ENCODE measurements around the gene CDIP1.

The CDIP1 gene

DNA sequence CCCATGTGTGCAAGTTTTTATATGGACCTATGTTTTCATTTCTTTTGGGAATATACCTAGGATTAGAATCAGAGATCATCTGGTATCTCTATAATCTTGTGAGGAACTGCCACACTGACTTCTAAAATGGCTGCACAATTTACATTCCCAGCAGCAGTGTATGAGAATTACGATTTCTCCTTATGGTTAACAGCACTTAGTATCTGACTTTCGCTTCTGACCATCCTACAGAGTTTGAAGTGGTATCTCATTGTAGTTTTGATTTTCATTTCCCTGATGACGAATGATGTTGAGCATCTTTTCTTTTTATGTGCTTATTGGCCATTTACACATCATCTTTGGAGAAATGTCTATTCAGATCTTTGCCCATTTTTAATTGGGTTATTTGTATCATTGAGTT, 27.6 kb upstream of the CDIP1 start:
- Mint-ChIP-seq H3K9me3 (no peaks in the 10 kb centered on the region), H3K27me3 (ENCODE audit: low read depth, poor library complexity) (peaks cover 10% of the 10 kb centered on the region), H3K4me1 (peaks cover 12% of the 10 kb centered on the region), H3K36me3 (ENCODE audit: low read depth) (no peaks in the 10 kb centered on the region), H3K27ac (no peak overlapping the region), H3K4me3 (no peak overlapping the region)
- DNase-seq: no peak
- TF ChIP-seq, protein P1, sequence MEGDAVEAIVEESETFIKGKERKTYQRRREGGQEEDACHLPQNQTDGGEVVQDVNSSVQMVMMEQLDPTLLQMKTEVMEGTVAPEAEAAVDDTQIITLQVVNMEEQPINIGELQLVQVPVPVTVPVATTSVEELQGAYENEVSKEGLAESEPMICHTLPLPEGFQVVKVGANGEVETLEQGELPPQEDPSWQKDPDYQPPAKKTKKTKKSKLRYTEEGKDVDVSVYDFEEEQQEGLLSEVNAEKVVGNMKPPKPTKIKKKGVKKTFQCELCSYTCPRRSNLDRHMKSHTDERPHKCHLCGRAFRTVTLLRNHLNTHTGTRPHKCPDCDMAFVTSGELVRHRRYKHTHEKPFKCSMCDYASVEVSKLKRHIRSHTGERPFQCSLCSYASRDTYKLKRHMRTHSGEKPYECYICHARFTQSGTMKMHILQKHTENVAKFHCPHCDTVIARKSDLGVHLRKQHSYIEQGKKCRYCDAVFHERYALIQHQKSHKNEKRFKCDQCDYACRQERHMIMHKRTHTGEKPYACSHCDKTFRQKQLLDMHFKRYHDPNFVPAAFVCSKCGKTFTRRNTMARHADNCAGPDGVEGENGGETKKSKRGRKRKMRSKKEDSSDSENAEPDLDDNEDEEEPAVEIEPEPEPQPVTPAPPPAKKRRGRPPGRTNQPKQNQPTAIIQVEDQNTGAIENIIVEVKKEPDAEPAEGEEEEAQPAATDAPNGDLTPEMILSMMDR (IDR thresholded peaks at IDR 0.05): no peak

DNA sequence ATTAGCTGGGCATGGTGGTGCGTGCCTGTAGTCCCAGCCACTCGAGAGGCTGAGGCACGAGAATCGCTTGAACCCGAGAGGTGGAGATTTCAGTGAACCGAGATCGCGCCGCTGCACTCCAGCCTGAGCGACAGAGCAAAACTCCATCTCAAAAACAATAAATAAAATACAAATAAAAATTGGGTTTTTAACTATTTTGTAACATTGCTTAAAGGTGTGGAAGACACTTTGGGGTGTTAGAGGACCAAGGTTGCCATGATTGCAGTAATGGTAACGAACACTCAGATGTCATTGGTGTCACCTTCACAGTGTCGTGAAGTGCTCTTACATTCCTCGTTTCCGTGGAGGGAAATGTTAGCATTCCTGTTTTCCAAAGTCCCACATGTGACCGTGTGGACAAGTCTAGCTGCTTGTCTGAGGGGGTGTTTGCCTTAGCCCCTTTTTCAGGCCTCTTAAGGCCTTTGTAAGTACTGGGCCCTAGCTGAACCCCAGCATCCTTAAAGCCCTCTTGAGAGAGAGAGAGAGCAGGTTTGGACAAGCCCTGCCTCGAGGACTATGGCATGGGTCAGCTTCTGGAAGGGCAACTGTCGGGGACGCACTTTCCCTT, 26.2 kb upstream of the CDIP1 start:
- Mint-ChIP-seq H3K4me3 (no peak overlapping the region), H3K9me3 (no peaks in the 10 kb centered on the region), H3K27me3 (ENCODE audit: low read depth, poor library complexity) (peaks cover 6% of the 10 kb centered on the region), H3K27ac (no peak overlapping the region), H3K36me3 (ENCODE audit: low read depth) (no peaks in the 10 kb centered on the region), H3K4me1 (peaks cover 12% of the 10 kb centered on the region)
- TF ChIP-seq, protein P1 (IDR thresholded peaks at IDR 0.05): no peak
- no peak for DNase-seq

DNA sequence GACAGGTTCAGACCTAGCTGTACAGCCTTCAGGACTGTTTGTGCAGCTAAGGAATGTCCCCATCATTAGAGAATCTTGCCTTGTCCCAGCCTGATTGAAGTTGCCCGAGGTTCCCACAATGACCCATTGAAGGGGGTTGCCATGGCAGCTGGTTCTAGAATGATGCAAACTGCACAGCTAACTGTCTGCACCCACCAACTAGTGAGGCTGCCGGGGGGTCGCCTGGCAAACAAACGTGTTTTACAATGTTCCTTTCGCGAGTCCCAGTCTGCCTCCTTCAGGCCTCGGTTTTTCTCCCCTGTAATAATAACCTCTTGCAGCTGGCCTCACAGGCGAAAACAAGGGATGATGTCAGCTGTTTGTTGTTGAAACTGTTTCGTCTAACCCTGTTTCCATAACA, 23.0 kb upstream of the CDIP1 start:
- H3K27ac Mint-ChIP-seq: no peak overlapping the region
- H3K9me3 Mint-ChIP-seq: no peaks in the 10 kb centered on the region
- no peak overlapping the region for H3K4me3 Mint-ChIP-seq
- H3K4me1 Mint-ChIP-seq: peaks cover 21% of the 10 kb centered on the region
- TF ChIP-seq, protein P1 (IDR thresholded peaks at IDR 0.05): no peak
- H3K36me3 Mint-ChIP-seq (ENCODE audit: low read depth): no peaks in the 10 kb centered on the region
- peaks cover 12% of the 10 kb centered on the region for H3K27me3 Mint-ChIP-seq (ENCODE audit: low read depth, poor library complexity)
- no peak for DNase-seq

DNA sequence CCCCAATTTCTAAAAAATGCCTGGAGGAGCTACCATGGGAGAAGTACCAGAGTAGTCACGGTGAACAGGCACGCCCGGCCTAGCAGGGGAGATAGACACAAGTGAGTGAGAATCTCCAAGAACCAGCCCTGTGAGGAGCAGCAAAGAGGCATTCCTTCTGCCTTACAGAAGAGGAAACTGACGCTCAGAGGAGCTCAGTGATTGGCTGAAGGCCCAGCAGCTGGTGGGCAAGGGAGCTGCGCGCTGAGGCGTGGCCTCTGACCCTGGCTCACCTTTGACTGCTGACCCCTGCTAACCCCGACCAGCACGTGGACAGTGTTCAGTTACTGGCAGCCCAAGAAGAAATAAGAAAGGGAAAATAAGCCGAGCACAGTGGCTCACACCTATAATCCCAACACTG, 19.4 kb upstream of the CDIP1 start:
- no peak overlapping the region for H3K4me3 Mint-ChIP-seq
- no peaks in the 10 kb centered on the region for H3K9me3 Mint-ChIP-seq
- DNase-seq: peak; percentile 57
- H3K27ac Mint-ChIP-seq: no peak overlapping the region
- H3K27me3 Mint-ChIP-seq (ENCODE audit: low read depth, poor library complexity): peaks cover 21% of the 10 kb centered on the region
- TF ChIP-seq, protein P1 (IDR thresholded peaks at IDR 0.05): no peak
- H3K36me3 Mint-ChIP-seq (ENCODE audit: low read depth): no peaks in the 10 kb centered on the region
- H3K4me1 Mint-ChIP-seq: peaks cover 25% of the 10 kb centered on the region

DNA sequence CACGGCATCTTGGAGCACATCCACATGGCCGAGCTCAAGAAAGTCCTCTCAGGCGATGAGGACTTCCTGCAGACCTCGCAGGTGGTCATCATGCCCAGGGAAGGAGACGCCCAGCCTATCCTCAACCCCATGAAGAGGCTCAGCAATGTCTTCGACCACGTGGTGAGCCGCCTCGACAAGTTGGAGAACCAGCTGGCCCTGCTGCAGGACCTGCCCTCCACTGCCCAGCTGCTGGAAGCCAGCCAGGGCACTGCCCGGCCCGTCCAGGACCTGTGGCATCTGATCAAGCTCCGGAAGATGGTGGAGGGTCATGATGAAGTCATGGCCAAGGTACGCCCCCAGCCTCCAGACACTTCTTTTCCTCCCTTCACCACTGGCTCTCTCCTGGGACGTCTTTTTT, 18.0 kb upstream of the CDIP1 start:
- Mint-ChIP-seq H3K27ac (no peak overlapping the region), H3K9me3 (no peaks in the 10 kb centered on the region), H3K27me3 (ENCODE audit: low read depth, poor library complexity) (peaks cover 15% of the 10 kb centered on the region)

DNA sequence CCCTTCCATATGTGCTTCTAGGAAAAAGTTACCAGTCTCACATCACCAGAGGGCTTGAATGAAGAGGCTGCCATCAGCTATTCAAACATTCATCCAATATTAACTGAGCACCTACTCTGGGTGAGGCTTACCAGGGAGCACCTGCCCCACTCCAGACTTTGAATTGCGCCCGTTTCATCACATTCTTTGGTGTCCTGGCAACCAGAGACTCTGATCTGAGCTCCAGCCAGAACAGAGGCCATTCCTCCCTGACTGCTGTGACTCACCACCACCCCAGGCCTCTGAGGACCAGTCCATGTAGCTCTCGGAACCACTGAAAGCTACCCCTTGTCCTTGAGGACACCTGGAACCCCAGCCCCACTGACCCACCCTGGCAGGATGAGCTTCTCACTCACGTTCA, 17.5 kb upstream of the CDIP1 start, which contains the start of gene C16orf96:
TSS of gene C16orf96 (plus strand) at position 229 of the 400 bp plus-strand sequence. CDS start at position 379, 150 bp downstream.
- no peaks in the 10 kb centered on the region for H3K9me3 Mint-ChIP-seq
- H3K36me3 Mint-ChIP-seq (ENCODE audit: low read depth): no peaks in the 10 kb centered on the region
- no peak for DNase-seq
- TF ChIP-seq, protein P1 (IDR thresholded peaks at IDR 0.05): no peak
- peaks cover 27% of the 10 kb centered on the region for H3K4me1 Mint-ChIP-seq
- H3K27ac Mint-ChIP-seq: no peak within 1 kb of the TSS
- no peak within 1 kb of the TSS for H3K4me3 Mint-ChIP-seq
- peaks cover 15% of the 10 kb centered on the region for H3K27me3 Mint-ChIP-seq (ENCODE audit: low read depth, poor library complexity)

More for the DNA sequence above, 18.0 kb upstream of the CDIP1 start:
- peaks cover 29% of the 10 kb centered on the region for H3K4me1 Mint-ChIP-seq
- TF ChIP-seq, protein P1 (IDR thresholded peaks at IDR 0.05): no peak
- no peak for DNase-seq
- H3K36me3 Mint-ChIP-seq (ENCODE audit: low read depth): no peaks in the 10 kb centered on the region
- no peak overlapping the region for H3K4me3 Mint-ChIP-seq

Data from nephron progenitor cell (in vitro differentiated cells).